ENCODE measurements around the gene SLC6A6.

Gene SLC6A6

GRCh38 chr3:14464141-14464465, 61.7 kb downstream of the SLC6A6 start:
- H3K4me3 ChIP-seq (ENCODE audit: low read depth in 1 of 2, low read length in 2 of 2) = no peak overlapping the region
- no peaks in the 10 kb centered on the region for H3K27me3 ChIP-seq (ENCODE audit: control insufficient read depth in 1 of 2, insufficient read depth in 2 of 2, low read length in 2 of 2)
- no peak overlapping the region for H3K27ac ChIP-seq (ENCODE audit: low read depth, low read length)
- peaks cover 0 to 5% of the 10 kb centered on the region in 2 donors for H3K4me1 ChIP-seq (ENCODE audit: control insufficient read depth in 1 of 2, insufficient read depth in 2 of 2, low read length in 2 of 2)
- H3K36me3 ChIP-seq (ENCODE audit: control insufficient read depth in 1 of 2, insufficient read depth in 2 of 2, low read length in 2 of 2) = peaks cover 18 to 79% of the 10 kb centered on the region in 2 donors
- no peaks in the 10 kb centered on the region for H3K9me3 ChIP-seq (ENCODE audit: control insufficient read depth in 1 of 2, low read length in 2 of 2)
- no peak overlapping the region for H3K9ac ChIP-seq (ENCODE audit: low read depth in 1 of 2, low read length in 2 of 2)

- Histone ChIP-seq H3K9me3 (ENCODE audit: control insufficient read depth in 1 of 2, low read length in 2 of 2) (no peaks in the 10 kb centered on the region), H3K9ac (ENCODE audit: low read depth in 1 of 2, low read length in 2 of 2) (no peak overlapping the region), H3K4me1 (ENCODE audit: control insufficient read depth in 1 of 2, insufficient read depth in 2 of 2, low read length in 2 of 2) (peaks cover 0 to 5% of the 10 kb centered on the region in 2 donors), H3K36me3 (ENCODE audit: control insufficient read depth in 1 of 2, insufficient read depth in 2 of 2, low read length in 2 of 2) (peaks cover 22 to 75% of the 10 kb centered on the region in 2 donors), H3K4me3 (ENCODE audit: low read depth in 1 of 2, low read length in 2 of 2) (no peak overlapping the region), H3K27ac (ENCODE audit: low read depth, low read length) (no peak overlapping the region), H3K27me3 (ENCODE audit: control insufficient read depth in 1 of 2, insufficient read depth in 2 of 2, low read length in 2 of 2) (no peaks in the 10 kb centered on the region)
Measured at GRCh38 chr3:14464521-14464920, 62.1 kb downstream of the SLC6A6 start.

DNA sequence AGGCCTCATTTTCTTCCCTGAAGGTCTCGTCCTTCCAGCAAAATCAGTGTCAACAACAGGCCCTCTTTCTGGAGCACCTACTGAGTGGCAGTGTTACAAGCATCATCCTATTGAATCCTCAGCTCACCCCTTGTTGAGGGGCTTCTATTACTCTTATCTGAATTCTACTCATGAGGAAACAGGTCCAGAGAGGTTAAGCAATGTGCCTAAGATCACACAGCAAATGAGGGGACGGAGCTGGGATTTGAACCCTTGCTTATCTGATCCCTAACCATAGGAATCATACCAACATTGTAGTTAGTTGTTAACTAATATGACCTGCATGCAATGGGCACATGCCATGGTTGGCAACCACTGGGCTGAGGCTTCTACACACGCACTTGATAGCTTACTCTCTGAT, 63.0 kb downstream of the SLC6A6 start:
- H3K27me3 ChIP-seq (ENCODE audit: control insufficient read depth in 1 of 2, insufficient read depth in 2 of 2, low read length in 2 of 2) = no peaks in the 10 kb centered on the region
- no peaks in the 10 kb centered on the region for H3K9me3 ChIP-seq (ENCODE audit: control insufficient read depth in 1 of 2, low read length in 2 of 2)
- H3K4me3 ChIP-seq (ENCODE audit: low read depth in 1 of 2, low read length in 2 of 2) = no peak overlapping the region
- peaks cover 0 to 4% of the 10 kb centered on the region in 2 donors for H3K4me1 ChIP-seq (ENCODE audit: control insufficient read depth in 1 of 2, insufficient read depth in 2 of 2, low read length in 2 of 2)
- no peak overlapping the region for H3K27ac ChIP-seq (ENCODE audit: low read depth, low read length)
- H3K36me3 ChIP-seq (ENCODE audit: control insufficient read depth in 1 of 2, insufficient read depth in 2 of 2, low read length in 2 of 2) = peaks cover 30 to 69% of the 10 kb centered on the region in 2 donors
- H3K9ac ChIP-seq (ENCODE audit: low read depth in 1 of 2, low read length in 2 of 2) = no peak overlapping the region

DNA sequence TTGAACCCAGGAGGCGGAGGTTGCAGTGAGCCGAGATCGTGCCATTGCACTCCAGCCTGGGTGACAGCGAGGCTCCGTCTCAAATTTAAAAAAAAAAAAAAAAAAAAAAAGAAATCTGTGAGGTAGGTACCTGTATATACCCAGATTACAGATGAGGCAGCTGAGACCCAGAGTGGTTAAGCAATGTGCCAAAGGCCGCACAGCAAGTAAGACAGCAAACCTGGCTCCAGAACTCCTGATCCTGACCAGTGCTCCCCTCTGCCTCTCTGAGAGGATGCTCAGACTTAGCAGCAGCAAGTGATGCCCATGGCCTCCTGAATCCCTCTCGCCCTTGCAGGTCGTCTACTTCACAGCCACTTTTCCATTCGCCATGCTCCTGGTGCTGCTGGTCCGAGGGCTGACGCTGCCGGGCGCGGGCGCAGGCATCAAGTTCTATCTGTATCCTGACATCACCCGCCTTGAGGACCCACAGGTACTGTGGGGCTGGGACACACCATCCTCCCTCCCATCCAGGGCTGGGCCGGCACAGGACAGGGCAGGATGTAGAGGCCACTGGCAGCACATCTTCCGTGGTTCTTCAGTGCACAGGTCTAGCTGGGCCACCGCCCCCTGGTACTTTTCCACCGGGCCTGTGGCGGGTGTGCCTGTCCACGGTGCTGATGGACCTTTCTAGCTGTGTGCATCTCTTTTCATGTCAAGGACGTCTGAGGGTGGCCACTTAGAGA, 63.9 kb downstream of the SLC6A6 start:
- peaks cover 30 to 64% of the 10 kb centered on the region in 2 donors for H3K36me3 ChIP-seq (ENCODE audit: control insufficient read depth in 1 of 2, insufficient read depth in 2 of 2, low read length in 2 of 2)
- no peaks in the 10 kb centered on the region for H3K4me1 ChIP-seq (ENCODE audit: control insufficient read depth in 1 of 2, insufficient read depth in 2 of 2, low read length in 2 of 2)

GRCh38 chr3:14467814-14468620, 65.6 kb downstream of the SLC6A6 start:
- H3K27ac ChIP-seq (ENCODE audit: low read depth, low read length) = no peak overlapping the region
- H3K9ac ChIP-seq (ENCODE audit: low read depth in 1 of 2, low read length in 2 of 2) = no peak overlapping the region
- peaks cover 0 to 2% of the 10 kb centered on the region in 2 donors for H3K4me1 ChIP-seq (ENCODE audit: control insufficient read depth in 1 of 2, insufficient read depth in 2 of 2, low read length in 2 of 2)
- no peak overlapping the region for H3K4me3 ChIP-seq (ENCODE audit: low read depth in 1 of 2, low read length in 2 of 2)
- H3K9me3 ChIP-seq (ENCODE audit: control insufficient read depth in 1 of 2, low read length in 2 of 2) = no peaks in the 10 kb centered on the region
- no peaks in the 10 kb centered on the region for H3K27me3 ChIP-seq (ENCODE audit: control insufficient read depth in 1 of 2, insufficient read depth in 2 of 2, low read length in 2 of 2)
- H3K36me3 ChIP-seq (ENCODE audit: control insufficient read depth in 1 of 2, insufficient read depth in 2 of 2, low read length in 2 of 2) = peaks cover 32 to 70% of the 10 kb centered on the region in 2 donors

More for the DNA sequence above, 63.9 kb downstream of the SLC6A6 start:
- H3K9me3 ChIP-seq (ENCODE audit: control insufficient read depth in 1 of 2, low read length in 2 of 2) = no peaks in the 10 kb centered on the region
- no peak overlapping the region for H3K4me3 ChIP-seq (ENCODE audit: low read depth in 1 of 2, low read length in 2 of 2)
- no peaks in the 10 kb centered on the region for H3K27me3 ChIP-seq (ENCODE audit: control insufficient read depth in 1 of 2, insufficient read depth in 2 of 2, low read length in 2 of 2)
- no peak overlapping the region for H3K9ac ChIP-seq (ENCODE audit: low read depth in 1 of 2, low read length in 2 of 2)
- H3K27ac ChIP-seq (ENCODE audit: low read depth, low read length) = no peak overlapping the region

DNA sequence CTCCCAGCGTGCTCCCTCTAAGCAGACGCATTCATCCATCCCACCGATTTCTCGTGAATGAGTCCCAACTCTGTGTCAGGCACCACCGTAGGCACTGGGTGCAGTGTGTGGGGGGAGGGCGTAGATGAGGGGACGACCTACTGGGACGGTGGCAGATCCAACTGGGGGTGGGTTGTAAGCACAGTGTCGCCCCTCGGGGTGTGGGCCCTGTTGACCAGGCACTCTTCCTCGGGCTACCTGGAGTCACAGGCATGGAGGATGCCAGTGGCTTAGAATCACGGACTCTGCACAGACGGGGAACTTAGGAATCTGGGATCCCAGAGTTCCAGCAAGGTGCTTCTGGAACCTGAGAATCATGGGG, 66.2 kb downstream of the SLC6A6 start:
- H3K9me3 ChIP-seq (ENCODE audit: control insufficient read depth in 1 of 2, low read length in 2 of 2) = no peaks in the 10 kb centered on the region
- no peak overlapping the region for H3K27ac ChIP-seq (ENCODE audit: low read depth, low read length)
- H3K4me1 ChIP-seq (ENCODE audit: control insufficient read depth in 1 of 2, insufficient read depth in 2 of 2, low read length in 2 of 2) = peaks cover 0 to 4% of the 10 kb centered on the region in 2 donors
- no peak overlapping the region for H3K9ac ChIP-seq (ENCODE audit: low read depth in 1 of 2, low read length in 2 of 2)
- H3K36me3 ChIP-seq (ENCODE audit: control insufficient read depth in 1 of 2, insufficient read depth in 2 of 2, low read length in 2 of 2) = peaks cover 35 to 68% of the 10 kb centered on the region in 2 donors
- no peak overlapping the region for H3K4me3 ChIP-seq (ENCODE audit: low read depth in 1 of 2, low read length in 2 of 2)
- no peaks in the 10 kb centered on the region for H3K27me3 ChIP-seq (ENCODE audit: control insufficient read depth in 1 of 2, insufficient read depth in 2 of 2, low read length in 2 of 2)

GRCh38 chr3:14470461-14470860, 68.1 kb downstream of the SLC6A6 start:
- Histone ChIP-seq H3K4me3 (ENCODE audit: low read depth in 1 of 2, low read length in 2 of 2) (no peak overlapping the region), H3K9ac (ENCODE audit: low read depth in 1 of 2, low read length in 2 of 2) (no peak overlapping the region), H3K4me1 (ENCODE audit: control insufficient read depth in 1 of 2, insufficient read depth in 2 of 2, low read length in 2 of 2) (peaks cover 3 to 4% of the 10 kb centered on the region in 2 donors), H3K9me3 (ENCODE audit: control insufficient read depth in 1 of 2, low read length in 2 of 2) (no peaks in the 10 kb centered on the region), H3K36me3 (ENCODE audit: control insufficient read depth in 1 of 2, insufficient read depth in 2 of 2, low read length in 2 of 2) (peaks cover 27 to 61% of the 10 kb centered on the region in 2 donors), H3K27me3 (ENCODE audit: control insufficient read depth in 1 of 2, insufficient read depth in 2 of 2, low read length in 2 of 2) (no peaks in the 10 kb centered on the region), H3K27ac (ENCODE audit: low read depth, low read length) (no peak overlapping the region)

- Histone ChIP-seq H3K9ac (ENCODE audit: low read depth in 1 of 2, low read length in 2 of 2) (no peak overlapping the region), H3K4me3 (ENCODE audit: low read depth in 1 of 2, low read length in 2 of 2) (no peak overlapping the region), H3K9me3 (ENCODE audit: control insufficient read depth in 1 of 2, low read length in 2 of 2) (no peaks in the 10 kb centered on the region), H3K4me1 (ENCODE audit: control insufficient read depth in 1 of 2, insufficient read depth in 2 of 2, low read length in 2 of 2) (peaks cover 3 to 4% of the 10 kb centered on the region in 2 donors), H3K36me3 (ENCODE audit: control insufficient read depth in 1 of 2, insufficient read depth in 2 of 2, low read length in 2 of 2) (peaks cover 27 to 65% of the 10 kb centered on the region in 2 donors), H3K27me3 (ENCODE audit: control insufficient read depth in 1 of 2, insufficient read depth in 2 of 2, low read length in 2 of 2) (no peaks in the 10 kb centered on the region), H3K27ac (ENCODE audit: low read depth, low read length) (no peak overlapping the region)
Measured at GRCh38 chr3:14471016-14471415, 68.6 kb downstream of the SLC6A6 start.

DNA sequence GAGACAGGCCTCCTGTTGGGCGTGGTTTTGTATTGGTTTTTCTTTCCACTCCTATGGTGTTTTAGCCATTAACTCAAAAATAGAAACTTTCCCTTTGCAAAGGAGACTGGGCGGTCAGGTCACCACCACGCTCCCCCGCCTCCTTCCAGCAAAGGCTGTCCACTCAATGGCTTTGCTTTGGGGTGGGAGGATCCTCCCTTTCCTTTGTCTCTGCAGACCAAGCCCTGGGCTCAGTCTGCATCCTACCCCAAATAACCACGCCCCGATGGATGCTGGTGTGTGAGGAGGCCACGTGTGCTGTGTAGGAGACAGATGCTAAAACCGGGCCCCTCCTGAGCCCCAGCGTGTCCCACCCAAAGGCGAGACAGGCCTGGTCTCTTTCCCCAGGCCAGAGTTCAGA, 69.3 kb downstream of the SLC6A6 start:
- Histone ChIP-seq H3K36me3 (ENCODE audit: control insufficient read depth in 1 of 2, insufficient read depth in 2 of 2, low read length in 2 of 2) (peaks cover 23 to 66% of the 10 kb centered on the region in 2 donors), H3K4me3 (ENCODE audit: low read depth in 1 of 2, low read length in 2 of 2) (no peak overlapping the region), H3K27ac (ENCODE audit: low read depth, low read length) (no peak overlapping the region), H3K27me3 (ENCODE audit: control insufficient read depth in 1 of 2, insufficient read depth in 2 of 2, low read length in 2 of 2) (no peaks in the 10 kb centered on the region), H3K9me3 (ENCODE audit: control insufficient read depth in 1 of 2, low read length in 2 of 2) (no peaks in the 10 kb centered on the region), H3K4me1 (ENCODE audit: control insufficient read depth in 1 of 2, insufficient read depth in 2 of 2, low read length in 2 of 2) (peaks cover 3 to 4% of the 10 kb centered on the region in 2 donors), H3K9ac (ENCODE audit: low read depth in 1 of 2, low read length in 2 of 2) (no peak overlapping the region)
